ENCODE measurements around the gene CSNK1D.
A peak's percentile ranks its signal among the peaks of the same experiment; 100 is the strongest.

Gene CSNK1D

GRCh38 chr17:82269138-82269881 is 4.2 kb downstream of the CSNK1D start:
- no peak for TF ChIP-seq CTCF (IDR thresholded peaks at IDR 0.05)
- Histone ChIP-seq H3K27me3 (ENCODE audit: control insufficient read depth, insufficient read depth, low read length) (no peaks in the 10 kb centered on the region), H3K9ac (no peak overlapping the region), H3K27ac (no peak overlapping the region), H3K4me2 (ENCODE audit: low read length) (no peak overlapping the region), H2AFZ (no peak overlapping the region), H3K4me3 (ENCODE audit: low read depth, low read length) (no peak overlapping the region), H3K9me3 (ENCODE audit: control insufficient read depth, low read length) (no peaks in the 10 kb centered on the region), H3K36me3 (ENCODE audit: control insufficient read depth, insufficient read depth, low read length) (no peaks in the 10 kb centered on the region), H3K79me2 (peaks cover 78% of the 10 kb centered on the region), H3K4me1 (peaks cover 35% of the 10 kb centered on the region)

GRCh38 chr17:82267575-82268379 is 5.7 kb downstream of the CSNK1D start:
- no peaks in the 10 kb centered on the region for H3K27me3 ChIP-seq (ENCODE audit: control insufficient read depth, insufficient read depth, low read length)
- no peaks in the 10 kb centered on the region for H3K9me3 ChIP-seq (ENCODE audit: control insufficient read depth, low read length)
- no peaks in the 10 kb centered on the region for H3K36me3 ChIP-seq (ENCODE audit: control insufficient read depth, insufficient read depth, low read length)
- H3K4me1 ChIP-seq = peaks cover 35% of the 10 kb centered on the region
- H3K9ac ChIP-seq = no peak overlapping the region
- no peak overlapping the region for H2AFZ ChIP-seq
- peak overlapping the region; percentile 58 for H3K4me2 ChIP-seq (ENCODE audit: low read length)
- H3K27ac ChIP-seq = peak overlapping the region; percentile 30
- H3K4me3 ChIP-seq (ENCODE audit: low read depth, low read length) = no peak overlapping the region
- no peak for TF ChIP-seq CTCF (IDR thresholded peaks at IDR 0.05)
- peaks cover 90% of the 10 kb centered on the region for H3K79me2 ChIP-seq

- Histone ChIP-seq H3K36me3 (ENCODE audit: control insufficient read depth, insufficient read depth, low read length) (no peaks in the 10 kb centered on the region), H3K4me3 (ENCODE audit: low read depth, low read length) (no peak overlapping the region), H2AFZ (no peak overlapping the region), H3K4me2 (ENCODE audit: low read length) (no peak overlapping the region), H3K4me1 (peaks cover 28% of the 10 kb centered on the region), H3K79me2 (peaks cover 83% of the 10 kb centered on the region), H3K27ac (no peak overlapping the region), H3K9ac (no peak overlapping the region), H3K27me3 (ENCODE audit: control insufficient read depth, insufficient read depth, low read length) (no peaks in the 10 kb centered on the region), H3K9me3 (ENCODE audit: control insufficient read depth, low read length) (no peaks in the 10 kb centered on the region)
- no peak for TF ChIP-seq CTCF (IDR thresholded peaks at IDR 0.05)
These were observed 7.4 kb downstream of the CSNK1D start for GRCh38 chr17:82266142-82266541.

GRCh38 chr17:82263641-82264040 is 9.9 kb downstream of the CSNK1D start:
- no peaks in the 10 kb centered on the region for H3K9me3 ChIP-seq (ENCODE audit: control insufficient read depth, low read length)
- TF ChIP-seq CTCF (IDR thresholded peaks at IDR 0.05) = no peak
- H3K36me3 ChIP-seq (ENCODE audit: control insufficient read depth, insufficient read depth, low read length) = no peaks in the 10 kb centered on the region
- no peak overlapping the region for H3K4me2 ChIP-seq (ENCODE audit: low read length)
- no peak overlapping the region for H3K9ac ChIP-seq
- H3K79me2 ChIP-seq = peaks cover 63% of the 10 kb centered on the region
- no peak overlapping the region for H2AFZ ChIP-seq
- no peaks in the 10 kb centered on the region for H3K27me3 ChIP-seq (ENCODE audit: control insufficient read depth, insufficient read depth, low read length)
- no peak overlapping the region for H3K4me3 ChIP-seq (ENCODE audit: low read depth, low read length)
- peaks cover 14% of the 10 kb centered on the region for H3K4me1 ChIP-seq
- H3K27ac ChIP-seq = no peak overlapping the region
